GM21619 (cell line): ENCODE data around the gene SLFN11.
"Not testable (repeated sequence)": the region's sequence is repeated elsewhere in the genome, so short reads cannot be mapped to it uniquely, and the experiment has no call there.

Experiments
- ATAC-seq: cut with Tn5 transposase; IDR thresholded peaks from one replicate; pipeline ENCODE4 v1.9.1; 2021; ENCODE audit not compliant: unreplicated experiment

Gene SLFN11

GRCh38 chr17:35373534-35373983 lies at the start of gene SLFN11:
TSS of gene SLFN11 (minus strand) at chr17:35373621. CDS start at chr17:35363807, 9,814 bp downstream.
- ATAC-seq: no peak

- ATAC-seq: not testable (repeated sequence)
These were observed 47.6 kb upstream of the SLFN11 start for GRCh38 chr17:35421069-35421468.

- no peak for ATAC-seq
These were observed 43.2 kb upstream of the SLFN11 start for GRCh38 chr17:35416659-35417058.

GRCh38 chr17:35414707-35415106 lies 41.3 kb upstream of the SLFN11 start:
- not testable (repeated sequence) for ATAC-seq

GRCh38 chr17:35414247-35414646 lies 40.8 kb upstream of the SLFN11 start:
- ATAC-seq: no peak

- ATAC-seq: no peak
These were observed 34.1 kb upstream of the SLFN11 start for GRCh38 chr17:35407531-35407930.

GRCh38 chr17:35406568-35406967 lies 33.1 kb upstream of the SLFN11 start:
- ATAC-seq: no peak

- no peak for ATAC-seq
These were observed 30.9 kb upstream of the SLFN11 start for GRCh38 chr17:35404360-35404759.

GRCh38 chr17:35393783-35394182 lies 20.4 kb upstream of the SLFN11 start:
- not testable (repeated sequence) for ATAC-seq

GRCh38 chr17:35390663-35391062 lies 17.2 kb upstream of the SLFN11 start:
- ATAC-seq: no peak

GRCh38 chr17:35390156-35390555 lies 16.7 kb upstream of the SLFN11 start:
- no peak for ATAC-seq

- no peak for ATAC-seq
These were observed 14.1 kb upstream of the SLFN11 start for GRCh38 chr17:35387496-35387895.

GRCh38 chr17:35377706-35378105 lies 4.3 kb upstream of the SLFN11 start:
- ATAC-seq: no peak

- no peak for ATAC-seq
These were observed 3.6 kb upstream of the SLFN11 start for GRCh38 chr17:35377068-35377467.

GRCh38 chr17:35376245-35376644 lies 2.8 kb upstream of the SLFN11 start:
- ATAC-seq: no peak

GRCh38 chr17:35374766-35375344 lies 1.4 kb upstream of the SLFN11 start:
- ATAC-seq: no peak

GRCh38 chr17:35373984-35374765 lies 754 bp upstream of the SLFN11 start:
- ATAC-seq: no peak

- ATAC-seq: no peak
These were observed 431 bp downstream of the SLFN11 start for GRCh38 chr17:35372846-35373533.

- ATAC-seq: no peak
These were observed 1.5 kb downstream of the SLFN11 start for GRCh38 chr17:35371934-35372333.

- peak; percentile 95 for ATAC-seq
These were observed 5.2 kb downstream of the SLFN11 start for GRCh38 chr17:35368081-35368830.

- ATAC-seq: no peak
These were observed 12.4 kb downstream of the SLFN11 start for GRCh38 chr17:35361027-35361426.
